IMR-90 (cell line): ENCODE data around the gene KCNJ4. TPM values are rescaled to one million over a fixed set of nuclear protein-coding genes. Genes with fewer than 3 reads are reported as not detected.

Experiments used
- ATAC-seq: fragments of 200-7000 bp; cut with Tn5 transposase; 2 replicates; pipeline ENCODE4 v1.9.1; 2020; ENCODE audit warnings: low read depth, mild to moderate bottlenecking, moderate library complexity
- BruUV-seq: library from RNA; stranded (reverse); fragments of 400-500 nt; replicated peaks from 2 replicates; lab custom pipeline; 2021; lab: Mats Ljungman, UMichigan
- CTCF ChIA-PET: fragments of 300-600 bp; formaldehyde crosslinking; extraction: SDS; loops from one replicate; lab custom pipeline; 2021; ENCODE audit warnings: antibody characterized with exemption; lab: Yijun Ruan, JAX
- POLR2A ChIA-PET: fragments of 300-600 bp; sonication (Branson Sonifier 250); formaldehyde crosslinking; loops from one replicate; lab custom pipeline; 2022; ENCODE audit warnings: antibody characterized with exemption; ENCODE audit not compliant: unreplicated experiment; lab: Charles Lee
- DNase-seq: peaks from one replicate; pipeline ENCODE4 v3.0.0; 2013
- H2AFZ ChIP-seq: replicated peaks from 2 replicates; pipeline ENCODE3; 2013; ENCODE audit warnings: low read length, mild to moderate bottlenecking; ENCODE audit not compliant: poor library complexity
- H2AK5ac ChIP-seq: 2 replicates; pipeline ENCODE4 v1.6.1; 2013; ENCODE audit warnings: low read depth, low read length, inconsistent platforms
- H2AK9ac ChIP-seq: replicated peaks from 2 replicates; pipeline ENCODE3; 2013; ENCODE audit warnings: mild to moderate bottlenecking, low read depth, low read length, moderate library complexity; ENCODE audit not compliant: poor library complexity
- H2BK120ac ChIP-seq: 2 replicates; pipeline ENCODE4 v1.6.1; 2013; ENCODE audit warnings: low read depth, low read length, inconsistent platforms
- H2BK15ac ChIP-seq: 3 replicates; pipeline ENCODE4 v1.6.1; 2013; ENCODE audit warnings: low read depth, low read length, inconsistent platforms
- H2BK20ac ChIP-seq: 2 replicates; pipeline ENCODE4 v1.6.1; 2013; ENCODE audit warnings: low read depth, mild to moderate bottlenecking, inconsistent platforms, low read length, moderate library complexity
- H2BK5ac ChIP-seq: 2 replicates; pipeline ENCODE4 v1.6.1; 2013; ENCODE audit warnings: mild to moderate bottlenecking, low read depth, low read length, inconsistent platforms; ENCODE audit not compliant: poor library complexity, severe bottlenecking
- H3K14ac ChIP-seq: replicated peaks from 2 replicates; pipeline ENCODE4 v1.6.1; 2013; ENCODE audit warnings: low read depth, low read length, inconsistent platforms
- H3K18ac ChIP-seq: 2 replicates; pipeline ENCODE4 v1.6.1; 2013; ENCODE audit warnings: low read depth, low read length, control low read depth
- H3K23ac ChIP-seq: 2 replicates; pipeline ENCODE4 v1.6.1; 2013; ENCODE audit warnings: low read depth, low read length, inconsistent platforms
- H3K27ac ChIP-seq: 2 replicates; pipeline ENCODE4 v1.5.1; 2013; ENCODE audit warnings: mild to moderate bottlenecking, control low read depth, low read length; ENCODE audit not compliant: insufficient read depth
- H3K27me3 ChIP-seq: 2 replicates; pipeline ENCODE4 v1.6.1; 2013; ENCODE audit warnings: low read length; ENCODE audit not compliant: control insufficient read depth, insufficient read depth
- H3K36me3 ChIP-seq: 2 replicates; pipeline ENCODE4 v1.6.1; 2013; ENCODE audit warnings: low read length, mixed read lengths; ENCODE audit not compliant: control insufficient read depth, insufficient read depth
- H3K4ac ChIP-seq: 2 replicates; pipeline ENCODE4 v1.6.1; 2013; ENCODE audit warnings: low read depth, low read length, inconsistent platforms
- H3K4me1 ChIP-seq: 2 replicates; pipeline ENCODE4 v1.6.1; 2013; ENCODE audit warnings: low read length, mixed read lengths; ENCODE audit not compliant: control insufficient read depth, insufficient read depth
- H3K4me2 ChIP-seq: 2 replicates; pipeline ENCODE4 v1.6.1; 2013; ENCODE audit warnings: low read depth, mild to moderate bottlenecking, control low read depth, low read length, moderate library complexity
- H3K4me3 ChIP-seq: 2 replicates; pipeline ENCODE4 v1.5.1; 2013; ENCODE audit warnings: low read depth, mild to moderate bottlenecking, control low read depth, low read length, moderate library complexity; ENCODE audit not compliant: insufficient read depth
- H3K56ac ChIP-seq: 2 replicates; pipeline ENCODE4 v1.6.1; 2013; ENCODE audit warnings: low read length, inconsistent platforms; ENCODE audit not compliant: insufficient read depth; ENCODE audit errors: extremely low read depth
- H3K79me1 ChIP-seq, 2 experiments: 2 replicates each; pipeline ENCODE4 v1.6.1; 2013; ENCODE audit warnings: low read length in 2 of 2, inconsistent platforms in 1 of 2, low read depth in 1 of 2
- H3K9ac ChIP-seq: 2 replicates; pipeline ENCODE4 v1.6.1; 2013; ENCODE audit warnings: low read depth, low read length, control low read depth
- H3K9me1 ChIP-seq: 2 replicates; pipeline ENCODE4 v1.6.1; 2013; ENCODE audit warnings: low read length, inconsistent platforms; ENCODE audit not compliant: insufficient read depth
- H3K9me3 ChIP-seq: 2 replicates; pipeline ENCODE4 v1.6.1; 2013; ENCODE audit warnings: low read length; ENCODE audit not compliant: control insufficient read depth, insufficient read depth
- H4K20me1 ChIP-seq: 2 replicates; pipeline ENCODE4 v1.6.1; 2013; ENCODE audit warnings: low read length, inconsistent platforms; ENCODE audit not compliant: insufficient read depth
- H4K5ac ChIP-seq: 2 replicates; pipeline ENCODE4 v1.6.1; 2013; ENCODE audit warnings: mild to moderate bottlenecking, low read depth, low read length, control low read depth
- H4K8ac ChIP-seq, 2 experiments: 2 replicates each; pipeline ENCODE4 v1.6.1; 2013; ENCODE audit warnings: low read depth in 2 of 2, low read length in 2 of 2, control low read depth in 1 of 2, inconsistent platforms in 1 of 2
- H4K91ac ChIP-seq: 2 replicates; pipeline ENCODE4 v1.6.1; 2013; ENCODE audit warnings: low read depth, low read length, inconsistent platforms; ENCODE audit not compliant: insufficient read depth
- BHLHE40 ChIP-seq: fragments of 150-350 bp; IDR thresholded peaks from 2 replicates; pipeline ENCODE4 v1.6.1; 2016; ENCODE audit warnings: mild to moderate bottlenecking, low read depth, low read length
- CEBPB ChIP-seq: IDR thresholded peaks from 2 replicates; pipeline ENCODE4 v1.6.1; 2012; ENCODE audit warnings: low read depth, low read length, improper control_type of control experiment
- CHD1 ChIP-seq: IDR thresholded peaks from 2 replicates; pipeline ENCODE4 v1.6.1; 2012; ENCODE audit warnings: low read depth, low read length, improper control_type of control experiment
- CTCF ChIP-seq: conservative IDR thresholded peaks from 2 replicates; pipeline ENCODE4 v1.5.1; 2012; ENCODE audit warnings: mild to moderate bottlenecking, low read depth, low read length, improper control_type of control experiment
- ELK1 ChIP-seq: fragments of 150-350 bp; IDR thresholded peaks from 2 replicates; pipeline ENCODE4 v1.6.1; 2016; ENCODE audit warnings: low read depth, mild to moderate bottlenecking, low read length, moderate library complexity, borderline replicate concordance
- FOS ChIP-seq: fragments of 150-350 bp; IDR thresholded peaks from 2 replicates; pipeline ENCODE4 v1.6.1; 2016; ENCODE audit warnings: low read depth, low read length
- MAFK ChIP-seq: IDR thresholded peaks from 2 replicates; pipeline ENCODE4 v1.6.1; 2012; ENCODE audit warnings: low read depth, low read length, improper control_type of control experiment
- MAZ ChIP-seq: IDR thresholded peaks from 2 replicates; pipeline ENCODE4 v1.6.1; 2012; ENCODE audit warnings: low read depth, mild to moderate bottlenecking, low read length, improper control_type of control experiment, moderate library complexity, borderline replicate concordance
- MXI1 ChIP-seq: IDR thresholded peaks from 2 replicates; pipeline ENCODE4 v1.6.1; 2012; ENCODE audit warnings: low read depth, mild to moderate bottlenecking, low read length, moderate library complexity, borderline replicate concordance
- NFE2L2 ChIP-seq: fragments of 150-350 bp; IDR thresholded peaks from 2 replicates; pipeline ENCODE4 v1.6.1; 2016; ENCODE audit warnings: low read depth, mild to moderate bottlenecking, low read length
- POLR2A ChIP-seq: IDR thresholded peaks from 2 replicates; pipeline ENCODE4 v1.6.1; 2012; ENCODE audit warnings: mild to moderate bottlenecking, low read depth, low read length
- RAD21 ChIP-seq: IDR thresholded peaks from 2 replicates; pipeline ENCODE4 v1.6.1; 2012; ENCODE audit warnings: low read length, improper control_type of control experiment
- RCOR1 ChIP-seq: IDR thresholded peaks from 2 replicates; pipeline ENCODE4 v1.6.1; 2012; ENCODE audit warnings: mild to moderate bottlenecking, low read length, improper control_type of control experiment; ENCODE audit not compliant: insufficient replicate concordance
- RFX5 ChIP-seq: IDR thresholded peaks from 2 replicates; pipeline ENCODE4 v1.8.0; 2012; ENCODE audit warnings: low read depth, mild to moderate bottlenecking, low read length, moderate library complexity
- SMC3 ChIP-seq: fragments of 150-350 bp; IDR thresholded peaks from 2 replicates; pipeline ENCODE4 v1.6.1; 2016; ENCODE audit warnings: low read depth, mild to moderate bottlenecking, antibody characterized with exemption, low read length, moderate library complexity
- USF2 ChIP-seq: fragments of 150-350 bp; IDR thresholded peaks from 2 replicates; pipeline ENCODE4 v1.6.1; 2017; ENCODE audit warnings: mild to moderate bottlenecking, antibody characterized with exemption, low read length, low read depth
- WGBS, 2 experiments: methylation state at CpG; one replicate each; pipeline versions ENCODE4 v1.1.5 to v1.1.7; 2013; ENCODE audit warnings: missing lambda C conversion rate in 2 of 2; ENCODE audit not compliant: insufficient read length in 1 of 2; ENCODE audit errors: extremely low coverage in 2 of 2; 5-methylcytosine and 5-hydroxymethylcytosine counted together
- dilution Hi-C: fragments of 300-500 bp; cut with HindIII; formaldehyde crosslinking; loops from one replicate; pipeline ENCODE4 v1.14.3; 2018; ENCODE audit warnings: low sequenced_read_pairs; ENCODE audit not compliant: unreplicated experiment
- in situ Hi-C: fragments of 300-500 bp; cut with MboI; formaldehyde crosslinking; loops from 3 replicates; pipeline ENCODE4 v1.14.3; 2019; ENCODE audit warnings: low sequenced_read_pairs, inconsistent platforms, mixed read lengths
- intact Hi-C: fragments of 100-400 bp; cut with micrococcal nuclease; formaldehyde crosslinking; loops from 2 replicates; pipeline ENCODE4 v1.10.0; 2022
- polyA plus RNA-seq, 3 experiments: library from polyadenylated mRNA; depleted of rRNA; stranded (reverse); fragments of >200 nt; gene quantifications; 2 replicates each; pipeline ENCODE4 v1.2.3, GENCODE V29; 2012; ENCODE audit warnings: low replicate concordance in 1 of 3
- total RNA-seq: library from RNA; depleted of rRNA; stranded (reverse); fragments of >200 nt; gene quantifications from 2 replicates; pipeline ENCODE4 v1.2.3, GENCODE V29; 2012

Gene KCNJ4
- total and polyA plus RNA-seq, 2 of the 4 experiments (the other 2 are of a cell fraction): not detected

- DNase-seq (no peak), ATAC-seq (no peak)
- ChIA-PET POLR2A (no interaction called here), CTCF (no interaction called here)
- dilution Hi-C loops: no loop called here
- intact Hi-C loops: no loop called here
- Histone ChIP-seq H3K14ac (no peak overlapping the region), H4K5ac (no peak overlapping the region), H2BK20ac (no peak overlapping the region), H3K9me3 (no peaks in the 10 kb centered on the region), H4K8ac (no peak overlapping the region), H2AFZ (no peak overlapping the region), H3K27ac (no peak overlapping the region), H3K4ac (no peak overlapping the region), H4K20me1 (no peaks in the 10 kb centered on the region; the same call in 1 of the 2 replicates), H3K4me2 (no peak overlapping the region), H2BK15ac (no peak overlapping the region), H3K4me1 (no peaks in the 10 kb centered on the region), H3K4me3 (no peak overlapping the region), H3K9me1 (no peaks in the 10 kb centered on the region), H3K18ac (no peak overlapping the region), H3K27me3 (peaks cover 20% of the 10 kb centered on the region; the same call in 1 of the 2 replicates), H2BK5ac (no peak overlapping the region), H3K23ac (no peak overlapping the region), H3K36me3 (no peaks in the 10 kb centered on the region), H2AK9ac (no peak overlapping the region), H3K79me1 (no peaks in the 10 kb centered on the region), H3K56ac (no peak overlapping the region), H2BK120ac (no peak overlapping the region), H3K9ac (no peak overlapping the region), H2AK5ac (no peak overlapping the region), H4K91ac (no peak overlapping the region)
- 80% methylated on average over 2 of the region's 4 CpGs; no CpG with 5 or more reads in 1 of the 2 experiments for WGBS, 2 experiments
- TF ChIP-seq CEBPB: no peak
- no peak for TF ChIP-seq ELK1
- no peak for TF ChIP-seq POLR2A
- TF ChIP-seq SMC3: no peak
- no peak for TF ChIP-seq BHLHE40
- no peak for TF ChIP-seq USF2
- no peak for TF ChIP-seq MAFK
- no peak for TF ChIP-seq RAD21
- TF ChIP-seq CHD1: no peak
- TF ChIP-seq RCOR1: no peak
- TF ChIP-seq MXI1: no peak
- no peak for TF ChIP-seq RFX5
- TF ChIP-seq CTCF: no peak
- TF ChIP-seq NFE2L2: no peak
- no peak for TF ChIP-seq MAZ
- no peak for TF ChIP-seq FOS
- no TSS peak for BruUV-seq
- in situ Hi-C loops: no loop called here
Measured at GRCh38 chr22:38420734-38421133, 34.3 kb downstream of the KCNJ4 start.
